ENCODE measurements around the gene CDK14.

Gene CDK14

DNA sequence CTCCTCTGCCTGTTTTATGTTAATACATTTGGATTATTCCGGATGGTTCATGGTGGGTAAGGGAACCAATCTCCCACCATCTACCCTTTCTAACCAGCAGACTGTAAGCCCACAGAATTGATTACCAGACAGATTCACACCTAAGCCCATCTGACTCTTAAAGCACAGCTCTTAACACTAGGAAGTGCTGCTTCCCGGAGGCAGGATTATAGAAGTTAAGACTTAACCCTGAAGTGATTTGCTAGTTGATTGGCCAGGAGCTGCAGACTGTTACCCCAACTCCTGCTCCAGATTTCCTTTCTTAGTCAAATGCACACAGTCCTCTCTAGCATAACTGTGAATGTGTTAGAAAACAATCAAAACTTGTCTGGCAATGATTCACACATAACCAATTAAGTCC lies 221.7 kb downstream of the CDK14 start:
- no peak for DNase-seq (ENCODE audit: extremely low read depth, low read depth)
- no peak overlapping the region for H3K4me3 ChIP-seq (replicated peaks; ENCODE audit: low read depth, low read length)
- TF ChIP-seq, protein P1, sequence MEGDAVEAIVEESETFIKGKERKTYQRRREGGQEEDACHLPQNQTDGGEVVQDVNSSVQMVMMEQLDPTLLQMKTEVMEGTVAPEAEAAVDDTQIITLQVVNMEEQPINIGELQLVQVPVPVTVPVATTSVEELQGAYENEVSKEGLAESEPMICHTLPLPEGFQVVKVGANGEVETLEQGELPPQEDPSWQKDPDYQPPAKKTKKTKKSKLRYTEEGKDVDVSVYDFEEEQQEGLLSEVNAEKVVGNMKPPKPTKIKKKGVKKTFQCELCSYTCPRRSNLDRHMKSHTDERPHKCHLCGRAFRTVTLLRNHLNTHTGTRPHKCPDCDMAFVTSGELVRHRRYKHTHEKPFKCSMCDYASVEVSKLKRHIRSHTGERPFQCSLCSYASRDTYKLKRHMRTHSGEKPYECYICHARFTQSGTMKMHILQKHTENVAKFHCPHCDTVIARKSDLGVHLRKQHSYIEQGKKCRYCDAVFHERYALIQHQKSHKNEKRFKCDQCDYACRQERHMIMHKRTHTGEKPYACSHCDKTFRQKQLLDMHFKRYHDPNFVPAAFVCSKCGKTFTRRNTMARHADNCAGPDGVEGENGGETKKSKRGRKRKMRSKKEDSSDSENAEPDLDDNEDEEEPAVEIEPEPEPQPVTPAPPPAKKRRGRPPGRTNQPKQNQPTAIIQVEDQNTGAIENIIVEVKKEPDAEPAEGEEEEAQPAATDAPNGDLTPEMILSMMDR (IDR thresholded peaks at IDR 0.05; ENCODE audit: low read depth, low read length, missing control alignments): no peak

DNA sequence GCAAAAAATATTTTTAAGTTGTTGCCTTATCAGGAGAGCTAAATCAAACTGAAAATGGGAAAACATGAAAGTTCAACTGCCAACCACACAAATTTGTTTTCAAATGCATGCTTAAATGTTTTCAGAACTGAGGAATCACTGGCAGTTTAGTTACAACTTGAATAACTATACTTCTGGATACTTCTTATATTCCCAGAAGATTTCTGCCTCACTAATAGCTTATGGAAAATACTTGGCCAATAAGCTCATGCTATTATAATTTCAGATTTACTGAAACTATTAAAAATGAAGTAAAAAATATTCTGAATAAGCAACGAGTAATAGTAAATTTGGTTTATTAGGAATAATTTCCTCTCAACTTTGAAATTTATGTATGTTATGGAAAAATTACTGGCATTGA lies 222.2 kb downstream of the CDK14 start:
- no peak overlapping the region for H3K4me3 ChIP-seq (replicated peaks; ENCODE audit: low read depth, low read length)
- TF ChIP-seq, protein P1 (IDR thresholded peaks at IDR 0.05; ENCODE audit: low read depth, low read length, missing control alignments): no peak
- no peak for DNase-seq (ENCODE audit: extremely low read depth, low read depth)

DNA sequence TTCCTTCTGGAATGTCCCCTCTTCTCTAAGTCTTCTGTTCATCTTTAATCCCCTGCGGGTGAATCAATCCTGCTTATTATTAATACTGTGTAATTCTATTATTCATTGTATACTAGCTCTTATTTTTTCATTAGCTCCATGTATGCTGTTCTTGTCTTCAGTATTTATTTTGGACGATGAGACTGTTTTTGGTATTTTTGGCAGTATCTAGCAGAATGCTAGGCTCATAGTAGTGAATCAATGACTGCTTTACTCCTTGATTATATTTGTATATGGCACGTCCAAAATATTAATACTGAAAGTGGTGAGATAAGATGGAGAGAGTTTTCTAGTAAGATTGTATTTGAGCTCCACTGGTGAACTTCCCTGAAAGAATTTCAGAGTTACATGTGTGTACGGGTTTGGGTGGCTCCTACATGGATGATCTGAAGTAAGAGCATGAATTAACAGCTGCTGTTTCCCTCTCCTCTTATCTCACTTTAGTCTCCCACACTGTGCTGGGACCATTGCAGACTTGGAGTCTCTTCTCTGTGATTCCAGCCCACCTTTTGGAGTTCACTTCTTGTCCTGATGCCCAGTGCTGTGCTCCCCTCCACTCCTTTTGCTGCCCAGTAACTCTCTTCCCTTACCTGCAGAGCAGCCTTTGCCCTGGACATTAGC lies 226.0 kb downstream of the CDK14 start:
- TF ChIP-seq, protein P1 (IDR thresholded peaks at IDR 0.05; ENCODE audit: low read depth, low read length, missing control alignments): no peak
- DNase-seq (ENCODE audit: extremely low read depth, low read depth): no peak
- no peak overlapping the region for H3K4me3 ChIP-seq (replicated peaks; ENCODE audit: low read depth, low read length)

DNA sequence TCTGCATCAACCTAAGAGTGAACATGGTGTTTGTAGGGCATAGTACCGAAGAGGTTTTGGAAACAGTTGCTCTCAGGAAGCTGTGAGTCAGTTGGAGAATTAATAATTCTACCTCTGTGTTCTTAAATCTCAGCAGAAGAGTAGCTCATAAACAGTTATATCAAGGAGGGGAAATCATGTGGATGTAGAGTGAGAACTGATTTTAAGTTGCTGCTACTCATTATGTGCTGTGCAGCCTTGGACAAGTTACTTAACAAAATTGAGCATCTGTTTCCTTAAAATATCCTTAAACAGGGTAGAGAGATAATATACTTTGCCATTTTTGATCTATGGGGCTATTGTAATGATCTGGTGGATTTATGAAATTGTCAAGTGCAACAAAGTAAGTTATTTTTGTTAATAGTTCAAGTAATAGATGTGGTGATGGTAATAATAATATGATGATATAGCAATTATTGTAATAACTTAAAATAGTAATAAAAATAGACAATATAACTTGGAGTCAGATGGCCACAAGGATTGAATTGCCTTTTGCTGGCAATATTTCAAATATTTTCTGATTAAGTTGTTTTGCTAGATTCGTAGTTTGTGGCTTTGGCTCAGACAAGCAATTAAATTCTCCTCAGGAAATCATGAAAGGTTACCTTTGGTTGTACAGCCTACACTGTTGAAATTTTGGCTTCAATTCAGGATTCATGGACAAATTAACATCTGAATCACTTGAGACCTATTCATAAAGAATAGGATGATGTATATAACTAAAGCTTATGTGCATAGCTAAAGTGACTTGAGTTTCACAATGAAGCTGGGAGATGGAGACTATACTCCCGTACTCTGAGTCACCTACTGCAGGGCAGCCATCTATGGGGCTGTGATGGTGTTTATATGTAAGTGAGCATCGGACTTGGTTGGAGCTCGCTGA lies 228.5 kb downstream of the CDK14 start:
- DNase-seq (ENCODE audit: extremely low read depth, low read depth): peak; percentile 42
- TF ChIP-seq, protein P1 (IDR thresholded peaks at IDR 0.05; ENCODE audit: low read depth, low read length, missing control alignments): no peak
- no peak overlapping the region for H3K4me3 ChIP-seq (replicated peaks; ENCODE audit: low read depth, low read length)

DNA sequence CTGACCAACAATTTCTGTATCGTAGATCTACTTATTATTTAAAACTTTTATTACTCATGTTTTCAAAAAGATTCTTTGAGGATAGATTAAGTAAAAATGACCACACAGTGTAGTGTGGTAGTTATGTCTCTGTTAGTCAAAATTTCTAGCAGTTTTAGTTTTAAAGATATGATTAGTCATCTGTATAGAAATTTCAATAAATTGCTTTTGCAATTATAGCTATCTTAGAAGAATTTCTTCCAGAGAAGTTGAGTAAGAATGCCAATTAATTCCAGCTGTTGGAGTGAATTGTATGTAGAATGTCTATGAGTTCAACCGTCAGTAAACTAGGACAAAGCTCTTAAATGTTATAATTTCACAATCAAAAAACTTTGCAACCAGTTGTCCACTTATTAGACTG lies 229.7 kb downstream of the CDK14 start:
- TF ChIP-seq, protein P1 (IDR thresholded peaks at IDR 0.05; ENCODE audit: low read depth, low read length, missing control alignments): no peak
- no peak for DNase-seq (ENCODE audit: extremely low read depth, low read depth)
- no peak overlapping the region for H3K4me3 ChIP-seq (replicated peaks; ENCODE audit: low read depth, low read length)

DNA sequence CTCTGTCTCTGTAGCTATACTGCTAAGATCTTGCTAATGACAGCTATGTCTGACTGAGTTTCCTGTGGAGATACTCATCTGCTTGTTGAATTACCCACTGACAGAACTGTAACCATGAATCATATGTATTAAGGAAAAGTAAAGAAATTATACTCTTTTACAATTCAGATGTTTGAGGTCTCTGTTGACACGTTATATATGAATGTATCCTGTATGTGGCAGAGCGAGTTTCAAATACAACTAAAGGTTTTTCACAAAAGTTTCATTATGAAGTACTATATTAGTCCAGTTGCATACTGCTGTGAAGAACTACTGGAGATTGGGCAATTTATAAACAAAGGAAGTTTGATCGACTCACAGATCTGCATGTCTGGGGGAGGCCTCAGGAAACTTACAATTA lies 232.5 kb downstream of the CDK14 start:
- no peak for DNase-seq (ENCODE audit: extremely low read depth, low read depth)
- no peak overlapping the region for H3K4me3 ChIP-seq (replicated peaks; ENCODE audit: low read depth, low read length)
- TF ChIP-seq, protein P1 (IDR thresholded peaks at IDR 0.05; ENCODE audit: low read depth, low read length, missing control alignments): no peak
